GM21526 (cell line): ENCODE data around the gene ASPRV1.

Experiments used
- ATAC-seq: cut with Tn5 transposase; IDR thresholded peaks from one replicate; pipeline ENCODE4 v1.9.1; 2021; ENCODE audit warnings: moderate library complexity; ENCODE audit not compliant: unreplicated experiment, low FRiP score

Gene ASPRV1

GRCh38 chr2:69943843-69944525 is 17.4 kb downstream of the ASPRV1 start:
- ATAC-seq, result no peak

GRCh38 chr2:69943000-69943842 is 18.2 kb downstream of the ASPRV1 start:
- ATAC-seq, result no peak

GRCh38 chr2:69940691-69941090 is 20.7 kb downstream of the ASPRV1 start:
- no peak for ATAC-seq

- ATAC-seq, result no peak
Measured at GRCh38 chr2:69939722-69940121, 21.7 kb downstream of the ASPRV1 start.

- ATAC-seq, result no peak
Measured at GRCh38 chr2:69937968-69938367, 23.5 kb downstream of the ASPRV1 start.

- no peak for ATAC-seq
Measured at GRCh38 chr2:69936906-69937305, 24.5 kb downstream of the ASPRV1 start.

GRCh38 chr2:69935011-69935410 is 26.4 kb downstream of the ASPRV1 start:
- no peak for ATAC-seq

GRCh38 chr2:69934614-69934908 is 26.9 kb downstream of the ASPRV1 start:
- ATAC-seq, result no peak

GRCh38 chr2:69933839-69934613 is 27.4 kb downstream of the ASPRV1 start:
- no peak for ATAC-seq

GRCh38 chr2:69933254-69933828 is 28.1 kb downstream of the ASPRV1 start:
- no peak for ATAC-seq

GRCh38 chr2:69932596-69932922 is 28.9 kb downstream of the ASPRV1 start:
- no peak for ATAC-seq

GRCh38 chr2:69931832-69932595 is 29.4 kb downstream of the ASPRV1 start:
- no peak for ATAC-seq

GRCh38 chr2:69926849-69927515 is 34.4 kb downstream of the ASPRV1 start:
- ATAC-seq, result no peak

- no peak for ATAC-seq
Measured at GRCh38 chr2:69923116-69923515, 38.3 kb downstream of the ASPRV1 start.

GRCh38 chr2:69918401-69918800 is 43.0 kb downstream of the ASPRV1 start:
- no peak for ATAC-seq

- ATAC-seq, result no peak
Measured at GRCh38 chr2:69917852-69918251, 43.6 kb downstream of the ASPRV1 start.

GRCh38 chr2:69916106-69916505 is 45.3 kb downstream of the ASPRV1 start:
- no peak for ATAC-seq

GRCh38 chr2:69914950-69915945 is 46.2 kb downstream of the ASPRV1 start, which contains the start of gene MXD1:
Gene MXD1 (plus strand): TSS chr2:69915109. CDS start chr2:69915331, 222 bp downstream.
- peak; percentile 1 for ATAC-seq
